ENCODE results near the gene KRT8. TPM values are rescaled to one million over a fixed set of nuclear protein-coding genes. Genes with fewer than 3 reads are reported as not detected.

The KRT8 gene
- total and polyA plus RNA-seq, 10 of the 15 experiments (the other 5 are each of a cell fraction or from before 2014, with no cell fraction given), result 0.11 to 5.6 (median 0.37) TPM; not detected in 1

DNA sequence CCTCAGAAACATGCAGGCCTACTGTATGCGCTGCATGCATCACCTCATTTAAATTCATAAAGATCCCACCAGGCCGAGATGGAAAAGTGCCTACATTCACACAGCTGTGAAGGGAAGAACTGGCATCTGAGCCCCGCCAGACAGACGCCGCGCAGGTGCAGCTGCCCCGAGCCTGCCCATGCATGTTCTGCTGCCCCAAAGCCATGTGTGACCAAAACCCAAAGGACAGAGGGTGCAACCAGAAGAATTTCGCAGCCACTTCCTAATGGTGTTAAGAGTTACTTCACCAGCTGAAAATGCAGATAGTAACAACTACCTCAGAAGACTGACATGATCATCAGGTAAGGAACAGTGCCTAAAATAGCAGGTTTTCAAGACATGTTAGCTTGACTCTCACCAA, 13.5 kb upstream of the KRT8 start:
- intact Hi-C loops (cut with micrococcal nuclease; ENCODE audit: unreplicated experiment) (no loop called here), in situ Hi-C loops (cut with MboI) (no loop called here)
- no TSS peak for BruUV-seq (replicated peaks)
- TF ChIP-seq TCF7 (IDR thresholded peaks at IDR 0.05; ENCODE audit: borderline replicate concordance) (no peak), KLF5 (IDR thresholded peaks at IDR 0.05; ENCODE audit: partially characterized antibody) (no peak), ASH2L (IDR thresholded peaks at IDR 0.05; ENCODE audit: borderline replicate concordance, low read depth) (no peak), SPI1 (IDR thresholded peaks at IDR 0.05; ENCODE audit: borderline replicate concordance, insufficient read depth, low read depth, low read length) (no peak)
- ChIA-PET RAD21 (ENCODE audit: unreplicated experiment) (no interaction called here), CTCF (interaction anchor here (1.7 kb wide), 1 partner anchor 34 kb away, joined by 4 read pairs; no protein-coding TSS in a partner anchor), SMC1A (ENCODE audit: uncharacterized antibody, unreplicated experiment) (no interaction called here), POLR2A (interaction anchor here (0.5 kb wide), 1 partner anchor 1017 kb away, joined by 7 read pairs; no protein-coding TSS in a partner anchor)
- FAIRE-seq, result no peak
- Histone ChIP-seq H3K4me3 (no peak overlapping the region), H3K4me2 (ENCODE audit: control insufficient read depth, insufficient read depth) (no peak overlapping the region), H3K27ac (ENCODE audit: control insufficient read depth, insufficient read depth) (no peak overlapping the region), H3K9ac (ENCODE audit: control insufficient read depth, insufficient read depth, low read length) (no peak overlapping the region), H3K36me3 (ENCODE audit: control insufficient read depth in 2 of 2, insufficient read depth in 2 of 2, low read length in 1 of 2) (no peaks in the 10 kb centered on the region), H3K27me3 (replicated peaks in 1 of 2; ENCODE audit: control insufficient read depth in 2 of 2, insufficient read depth in 2 of 2, low read length in 1 of 2) (no peaks in the 10 kb centered on the region), H3K79me2 (ENCODE audit: control insufficient read depth, insufficient read depth, low read length) (no peaks in the 10 kb centered on the region), H3K4me1 (ENCODE audit: control insufficient read depth, insufficient read depth, low read length) (no peaks in the 10 kb centered on the region), H4K20me1 (ENCODE audit: control insufficient read depth, insufficient read depth) (no peaks in the 10 kb centered on the region), H3K9me3 (replicated peaks; ENCODE audit: control insufficient read depth, insufficient read depth, low read length) (no peaks in the 10 kb centered on the region), H2AFZ (ENCODE audit: control insufficient read depth, low read depth, low read length) (no peak overlapping the region)
- whole genome bisulfite sequencing (ENCODE audit: insufficient coverage, insufficient replicate concordance, low lambda C conversion rate, missing lambda C conversion rate), result 23% methylated on average over 8 of the region's 8 CpGs
- no peak for DNase-seq (ENCODE audit: low read depth, low spot score)
- ATAC-seq, result no peak

DNA sequence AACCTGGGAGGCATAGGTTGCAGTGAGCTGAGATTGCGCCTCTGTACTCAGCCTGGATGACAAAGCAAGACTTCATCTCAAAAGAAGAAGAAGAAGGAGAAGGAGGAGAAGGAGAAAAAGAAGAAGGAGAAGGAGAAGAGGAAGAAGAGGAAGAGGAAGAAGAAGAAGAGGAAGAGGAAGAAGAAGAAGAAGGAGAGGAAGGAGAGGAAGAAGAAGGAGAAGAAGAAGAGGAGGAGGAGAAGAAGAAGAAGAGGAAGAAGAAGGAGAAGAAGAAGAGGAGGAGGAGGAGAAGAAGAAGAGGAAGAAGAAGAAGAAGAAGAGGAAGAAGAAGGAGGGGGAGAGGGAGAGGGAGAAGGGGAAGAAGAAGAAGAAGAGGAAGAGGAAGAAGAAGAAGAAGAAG, 12.9 kb upstream of the KRT8 start:
- ATAC-seq (no peak), DNase-seq (ENCODE audit: low read depth, low spot score) (no peak), FAIRE-seq (no peak)
- H3K27ac ChIP-seq (ENCODE audit: control insufficient read depth, insufficient read depth), result no peak overlapping the region
- ChIA-PET SMC1A (ENCODE audit: uncharacterized antibody, unreplicated experiment) (no interaction called here), CTCF (interaction anchor here (1.0 to 1.7 kb wide), 3 partner anchors 33 to 120 kb away, joined by 3 to 4 read pairs (median 4); no protein-coding TSS in a partner anchor), POLR2A (interaction anchor here (0.5 kb wide), 1 partner anchor 1017 kb away, joined by 7 read pairs; no protein-coding TSS in a partner anchor), RAD21 (ENCODE audit: unreplicated experiment) (no interaction called here)
- no peaks in the 10 kb centered on the region; a peak in 1 of 4 replicates for H3K27me3 ChIP-seq (replicated peaks in 1 of 2; ENCODE audit: control insufficient read depth in 2 of 2, insufficient read depth in 2 of 2, low read length in 1 of 2)
- H3K4me3 ChIP-seq, result no peak overlapping the region
- in situ Hi-C loops (cut with MboI) (no loop called here), intact Hi-C loops (cut with micrococcal nuclease; ENCODE audit: unreplicated experiment) (no loop called here)
- 100% methylated on average over 1 of the region's 1 CpG for WGBS (ENCODE audit: insufficient coverage, insufficient replicate concordance, low lambda C conversion rate, missing lambda C conversion rate)
- no peaks in the 10 kb centered on the region for H3K9me3 ChIP-seq (replicated peaks; ENCODE audit: control insufficient read depth, insufficient read depth, low read length)
- H3K9ac ChIP-seq (ENCODE audit: control insufficient read depth, insufficient read depth, low read length), result no peak overlapping the region
- no peak overlapping the region for H2AFZ ChIP-seq (ENCODE audit: control insufficient read depth, low read depth, low read length)
- H4K20me1 ChIP-seq (ENCODE audit: control insufficient read depth, insufficient read depth), result no peaks in the 10 kb centered on the region
- H3K36me3 ChIP-seq (ENCODE audit: control insufficient read depth in 2 of 2, insufficient read depth in 2 of 2, low read length in 1 of 2), result no peaks in the 10 kb centered on the region
- no peak overlapping the region for H3K4me2 ChIP-seq (ENCODE audit: control insufficient read depth, insufficient read depth)
- H3K4me1 ChIP-seq (ENCODE audit: control insufficient read depth, insufficient read depth, low read length), result no peaks in the 10 kb centered on the region
- no peaks in the 10 kb centered on the region for H3K79me2 ChIP-seq (ENCODE audit: control insufficient read depth, insufficient read depth, low read length)
- no TSS peak for BruUV-seq (replicated peaks)
- TF ChIP-seq RAD21 (IDR thresholded peaks at IDR 0.05; ENCODE audit: insufficient read depth, low read depth, low read length) (no peak), POLR2AphosphoS2 (IDR thresholded peaks at IDR 0.05; ENCODE audit: low read depth, low read length) (no peak), GABPA (IDR thresholded peaks at IDR 0.05; ENCODE audit: low read depth) (no peak), ZNF217 (IDR thresholded peaks at IDR 0.05) (no peak), ATF7 (IDR thresholded peaks at IDR 0.05; ENCODE audit: low read depth) (no peak)
- TF ChIP-seq, protein P1, sequence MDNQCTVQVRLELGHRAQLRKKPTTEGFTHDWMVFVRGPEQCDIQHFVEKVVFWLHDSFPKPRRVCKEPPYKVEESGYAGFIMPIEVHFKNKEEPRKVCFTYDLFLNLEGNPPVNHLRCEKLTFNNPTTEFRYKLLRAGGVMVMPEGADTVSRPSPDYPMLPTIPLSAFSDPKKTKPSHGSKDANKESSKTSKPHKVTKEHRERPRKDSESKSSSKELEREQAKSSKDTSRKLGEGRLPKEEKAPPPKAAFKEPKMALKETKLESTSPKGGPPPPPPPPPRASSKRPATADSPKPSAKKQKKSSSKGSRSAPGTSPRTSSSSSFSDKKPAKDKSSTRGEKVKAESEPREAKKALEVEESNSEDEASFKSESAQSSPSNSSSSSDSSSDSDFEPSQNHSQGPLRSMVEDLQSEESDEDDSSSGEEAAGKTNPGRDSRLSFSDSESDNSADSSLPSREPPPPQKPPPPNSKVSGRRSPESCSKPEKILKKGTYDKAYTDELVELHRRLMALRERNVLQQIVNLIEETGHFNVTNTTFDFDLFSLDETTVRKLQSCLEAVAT (IDR thresholded peaks at IDR 0.05), result no peak
- TF ChIP-seq, protein P2, sequence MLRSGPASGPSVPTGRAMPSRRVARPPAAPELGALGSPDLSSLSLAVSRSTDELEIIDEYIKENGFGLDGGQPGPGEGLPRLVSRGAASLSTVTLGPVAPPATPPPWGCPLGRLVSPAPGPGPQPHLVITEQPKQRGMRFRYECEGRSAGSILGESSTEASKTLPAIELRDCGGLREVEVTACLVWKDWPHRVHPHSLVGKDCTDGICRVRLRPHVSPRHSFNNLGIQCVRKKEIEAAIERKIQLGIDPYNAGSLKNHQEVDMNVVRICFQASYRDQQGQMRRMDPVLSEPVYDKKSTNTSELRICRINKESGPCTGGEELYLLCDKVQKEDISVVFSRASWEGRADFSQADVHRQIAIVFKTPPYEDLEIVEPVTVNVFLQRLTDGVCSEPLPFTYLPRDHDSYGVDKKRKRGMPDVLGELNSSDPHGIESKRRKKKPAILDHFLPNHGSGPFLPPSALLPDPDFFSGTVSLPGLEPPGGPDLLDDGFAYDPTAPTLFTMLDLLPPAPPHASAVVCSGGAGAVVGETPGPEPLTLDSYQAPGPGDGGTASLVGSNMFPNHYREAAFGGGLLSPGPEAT (IDR thresholded peaks at IDR 0.05; ENCODE audit: low read depth), result no peak
- TF ChIP-seq, protein P3, sequence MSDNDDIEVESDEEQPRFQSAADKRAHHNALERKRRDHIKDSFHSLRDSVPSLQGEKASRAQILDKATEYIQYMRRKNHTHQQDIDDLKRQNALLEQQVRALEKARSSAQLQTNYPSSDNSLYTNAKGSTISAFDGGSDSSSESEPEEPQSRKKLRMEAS (IDR thresholded peaks at IDR 0.05; ENCODE audit: low read depth, low read length), result no peak
- TF ChIP-seq, protein P4, sequence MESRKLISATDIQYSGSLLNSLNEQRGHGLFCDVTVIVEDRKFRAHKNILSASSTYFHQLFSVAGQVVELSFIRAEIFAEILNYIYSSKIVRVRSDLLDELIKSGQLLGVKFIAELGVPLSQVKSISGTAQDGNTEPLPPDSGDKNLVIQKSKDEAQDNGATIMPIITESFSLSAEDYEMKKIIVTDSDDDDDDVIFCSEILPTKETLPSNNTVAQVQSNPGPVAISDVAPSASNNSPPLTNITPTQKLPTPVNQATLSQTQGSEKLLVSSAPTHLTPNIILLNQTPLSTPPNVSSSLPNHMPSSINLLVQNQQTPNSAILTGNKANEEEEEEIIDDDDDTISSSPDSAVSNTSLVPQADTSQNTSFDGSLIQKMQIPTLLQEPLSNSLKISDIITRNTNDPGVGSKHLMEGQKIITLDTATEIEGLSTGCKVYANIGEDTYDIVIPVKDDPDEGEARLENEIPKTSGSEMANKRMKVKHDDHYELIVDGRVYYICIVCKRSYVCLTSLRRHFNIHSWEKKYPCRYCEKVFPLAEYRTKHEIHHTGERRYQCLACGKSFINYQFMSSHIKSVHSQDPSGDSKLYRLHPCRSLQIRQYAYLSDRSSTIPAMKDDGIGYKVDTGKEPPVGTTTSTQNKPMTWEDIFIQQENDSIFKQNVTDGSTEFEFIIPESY (IDR thresholded peaks at IDR 0.05), result no peak

Measured in GM12878 (cell line).